ENCODE results near the gene PTPRF.
"Not testable (repeated sequence)": the region's sequence is repeated elsewhere in the genome, so short reads cannot be mapped to it uniquely, and the experiment has no call there.

The PTPRF gene

GRCh38 chr1:43545695-43546387, 15.2 kb downstream of the PTPRF start:
- in situ Hi-C loops (cut with MboI; ENCODE audit: low sequenced_read_pairs, unreplicated experiment): loop anchor here (25.0 kb wide), 1 partner anchor 391 kb away; the partner anchor contains the start of genes ARTN and IPO13
- no peak for DNase-seq (ENCODE audit: low spot score)
- no peak for TF ChIP-seq CTCF (IDR thresholded peaks at IDR 0.05; ENCODE audit: borderline replicate concordance, control extremely low read depth, extremely low read depth, insufficient read depth, missing control alignments)

- no peak for DNase-seq (ENCODE audit: low spot score)
- TF ChIP-seq CTCF (IDR thresholded peaks at IDR 0.05; ENCODE audit: borderline replicate concordance, control extremely low read depth, extremely low read depth, insufficient read depth, missing control alignments): no peak
- in situ Hi-C loops (cut with MboI; ENCODE audit: low sequenced_read_pairs, unreplicated experiment): loop anchor here (25.0 kb wide), 1 partner anchor 391 kb away; the partner anchor contains the start of genes ARTN and IPO13
Observed at GRCh38 chr1:43546388-43547100, 15.9 kb downstream of the PTPRF start.

- in situ Hi-C loops (cut with MboI; ENCODE audit: low sequenced_read_pairs, unreplicated experiment): loop anchor here (25.0 kb wide), 1 partner anchor 390 kb away; the partner anchor contains the start of genes ARTN and IPO13
- DNase-seq (ENCODE audit: low spot score): no peak
- no peak for TF ChIP-seq CTCF (IDR thresholded peaks at IDR 0.05; ENCODE audit: borderline replicate concordance, control extremely low read depth, extremely low read depth, insufficient read depth, missing control alignments)
Observed at GRCh38 chr1:43547538-43548072, 16.9 kb downstream of the PTPRF start.

- DNase-seq (ENCODE audit: low spot score): no peak
- no peak for TF ChIP-seq CTCF (IDR thresholded peaks at IDR 0.05; ENCODE audit: borderline replicate concordance, control extremely low read depth, extremely low read depth, insufficient read depth, missing control alignments)
- in situ Hi-C loops (cut with MboI; ENCODE audit: low sequenced_read_pairs, unreplicated experiment): loop anchor here (25.0 kb wide), 1 partner anchor 389 kb away; the partner anchor contains the start of genes ARTN and IPO13
Observed at GRCh38 chr1:43548285-43549271, 17.9 kb downstream of the PTPRF start.

- in situ Hi-C loops (cut with MboI; ENCODE audit: low sequenced_read_pairs, unreplicated experiment): loop anchor here (25.0 kb wide), 1 partner anchor 388 kb away; the partner anchor contains the start of genes ARTN and IPO13
- not testable (repeated sequence) for DNase-seq (ENCODE audit: low spot score)
Observed at GRCh38 chr1:43549394-43549793, 18.7 kb downstream of the PTPRF start.

GRCh38 chr1:43549921-43550597, 19.4 kb downstream of the PTPRF start:
- in situ Hi-C loops (cut with MboI; ENCODE audit: low sequenced_read_pairs, unreplicated experiment): loop anchor here (25.0 kb wide), 1 partner anchor 387 kb away; the partner anchor contains the start of genes ARTN and IPO13
- peak; percentile 79 for DNase-seq (ENCODE audit: low spot score)
- no peak for TF ChIP-seq CTCF (IDR thresholded peaks at IDR 0.05; ENCODE audit: borderline replicate concordance, control extremely low read depth, extremely low read depth, insufficient read depth, missing control alignments)
